GM21717 (cell line): ENCODE measurements around the gene SF3A1.
A peak's percentile ranks its signal among the peaks of the same experiment; 100 is the strongest.
"Not testable (repeated sequence)": the region's sequence is repeated elsewhere in the genome, so short reads cannot be mapped to it uniquely, and the experiment has no call there.

ENCODE experiments used
- ATAC-seq: cut with Tn5 transposase; IDR thresholded peaks from one replicate; pipeline ENCODE4 v1.9.1; 2021; ENCODE audit warnings: mild to moderate bottlenecking, moderate library complexity; ENCODE audit not compliant: unreplicated experiment

The SF3A1 gene

DNA sequence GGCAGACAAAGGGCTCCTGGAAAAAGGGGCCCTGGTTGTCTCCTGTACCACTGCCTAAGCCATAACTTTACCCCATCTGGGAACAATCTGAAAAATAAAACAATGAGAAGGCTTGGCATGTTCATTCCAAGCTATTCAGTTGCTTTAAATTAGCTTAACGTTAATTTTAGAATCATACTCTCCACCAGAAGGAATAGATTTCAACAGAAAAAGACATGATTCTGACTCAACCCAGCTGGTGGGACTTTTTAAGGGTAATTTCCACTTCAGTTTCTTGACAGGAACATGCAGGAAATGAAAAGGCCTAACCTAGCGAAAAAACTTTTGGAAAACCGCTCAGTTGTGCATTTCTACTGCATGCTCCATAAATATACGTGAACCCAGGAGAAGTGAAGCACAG lies 7.9 kb downstream of the SF3A1 start:
- ATAC-seq, result no peak

DNA sequence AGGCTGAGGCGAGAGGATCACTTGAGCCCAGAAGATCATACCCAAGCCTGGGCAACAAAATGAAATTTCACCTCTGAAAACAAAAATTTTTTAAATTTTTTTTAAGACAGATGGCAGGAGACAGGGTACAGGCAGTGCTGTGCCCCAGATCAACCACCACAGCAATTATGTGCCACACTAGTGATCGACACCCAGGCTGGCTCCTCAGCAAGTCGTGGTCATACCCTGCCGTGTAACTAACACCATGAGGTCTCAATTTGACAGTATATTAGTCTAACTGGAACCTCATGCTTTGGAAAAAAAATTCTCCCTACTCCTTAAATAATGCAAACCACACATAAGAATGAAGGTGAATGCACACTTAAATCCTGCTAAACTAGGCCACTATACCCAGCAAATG lies 8.3 kb downstream of the SF3A1 start:
- no peak for ATAC-seq

- no peak for ATAC-seq
Measured at GRCh38 chr22:30347255-30347892, 9.3 kb downstream of the SF3A1 start.

DNA sequence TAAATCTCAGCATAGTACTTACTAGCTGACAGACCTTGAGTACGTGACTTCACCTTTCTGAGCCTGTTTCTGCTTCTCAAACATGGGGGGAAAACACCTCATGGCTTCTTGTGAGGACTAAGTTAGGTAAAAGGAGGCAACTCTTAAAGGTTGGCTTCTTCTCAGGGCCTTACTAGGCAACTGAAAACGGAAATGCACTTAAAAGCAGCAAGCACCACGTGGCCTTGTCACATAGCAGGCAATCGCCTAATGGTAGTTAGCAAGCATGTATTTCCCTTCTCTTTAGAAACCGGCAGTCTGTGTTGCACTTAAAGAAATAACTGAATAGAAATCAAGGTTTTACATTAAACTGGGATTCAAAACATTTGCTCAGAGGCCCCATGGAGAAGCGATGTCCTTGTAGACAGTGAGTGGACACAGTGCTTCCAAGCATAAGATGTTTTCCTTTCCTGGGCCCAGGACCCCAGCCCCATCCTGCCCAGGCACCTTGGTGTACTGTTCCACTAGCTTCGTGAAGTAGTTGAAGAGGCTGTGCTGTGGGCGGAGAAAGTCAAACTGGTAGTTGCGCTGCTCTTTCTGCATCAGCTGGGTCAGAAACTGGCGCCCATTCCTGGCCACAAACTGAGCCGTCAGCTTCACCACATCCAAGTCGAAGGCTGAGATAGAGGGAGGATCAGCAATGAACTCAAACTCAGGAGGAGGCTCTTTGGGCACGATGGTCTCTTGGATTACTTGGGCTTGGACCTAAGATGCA lies 12.1 kb downstream of the SF3A1 start:
- ATAC-seq, result no peak

GRCh38 chr22:30340911-30341685 lies 15.6 kb downstream of the SF3A1 start:
- ATAC-seq, result no peak

DNA sequence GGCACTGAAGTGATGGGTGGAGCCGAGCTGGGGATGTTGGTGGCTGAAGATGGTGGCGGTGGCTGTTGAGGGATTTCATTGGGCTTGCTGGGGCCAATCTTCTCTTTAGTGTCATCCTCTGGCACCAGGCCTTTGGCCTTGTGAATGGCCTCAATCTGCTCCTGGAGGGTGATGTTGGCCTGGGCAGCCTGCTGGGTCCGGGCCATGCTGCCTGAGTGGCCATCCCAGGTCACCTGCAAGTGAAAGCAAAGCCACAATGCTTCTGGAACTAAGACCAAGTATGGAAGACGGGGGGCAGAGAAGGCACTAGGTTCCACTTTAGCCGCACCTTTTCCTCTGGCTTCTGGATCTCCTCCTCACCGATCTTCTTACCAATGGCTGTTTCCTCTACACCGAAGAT lies 17.9 kb downstream of the SF3A1 start:
- ATAC-seq, result no peak

GRCh38 chr22:30338341-30338740 lies 18.4 kb downstream of the SF3A1 start:
- ATAC-seq, result not testable (repeated sequence)

DNA sequence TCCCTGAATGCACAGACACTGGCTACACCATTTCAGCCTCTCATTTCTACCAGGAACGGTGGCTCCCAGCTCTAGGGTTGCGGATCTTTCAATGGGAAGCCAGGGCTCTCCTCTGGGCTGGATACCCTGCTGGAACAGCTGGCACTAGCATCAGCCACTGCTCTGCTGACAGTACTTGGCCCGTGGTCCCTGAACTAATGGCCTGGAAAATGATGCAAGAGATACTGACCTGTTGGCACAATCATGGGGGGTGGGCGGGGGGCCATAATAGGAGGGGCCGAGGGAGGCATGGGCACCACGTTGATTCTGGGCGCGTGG lies 19.3 kb downstream of the SF3A1 start:
- ATAC-seq, result no peak

- no peak for ATAC-seq
Measured at GRCh38 chr22:30336752-30337460, 19.8 kb downstream of the SF3A1 start.

GRCh38 chr22:30335236-30335635 lies 21.5 kb downstream of the SF3A1 start:
- no peak for ATAC-seq

GRCh38 chr22:30334646-30335045 lies 22.0 kb downstream of the SF3A1 start:
- no peak for ATAC-seq

DNA sequence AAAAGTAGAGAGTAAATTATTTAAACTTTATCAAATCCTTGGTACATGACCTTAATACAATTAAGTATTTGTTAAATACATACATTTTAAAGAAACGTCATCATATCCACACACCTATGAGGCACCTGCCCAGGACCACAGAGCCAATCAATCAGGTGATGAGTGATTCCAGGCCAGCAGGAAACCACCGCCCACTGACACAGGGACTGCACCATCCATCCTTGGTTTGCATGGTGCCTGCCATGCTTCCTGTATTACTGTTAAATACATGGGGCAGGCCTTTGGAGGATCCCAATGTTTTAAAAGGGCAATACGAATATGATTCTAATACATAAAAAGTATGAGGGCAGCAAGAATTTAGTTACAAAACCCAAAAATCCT lies 23.0 kb downstream of the SF3A1 start:
- ATAC-seq, result no peak

DNA sequence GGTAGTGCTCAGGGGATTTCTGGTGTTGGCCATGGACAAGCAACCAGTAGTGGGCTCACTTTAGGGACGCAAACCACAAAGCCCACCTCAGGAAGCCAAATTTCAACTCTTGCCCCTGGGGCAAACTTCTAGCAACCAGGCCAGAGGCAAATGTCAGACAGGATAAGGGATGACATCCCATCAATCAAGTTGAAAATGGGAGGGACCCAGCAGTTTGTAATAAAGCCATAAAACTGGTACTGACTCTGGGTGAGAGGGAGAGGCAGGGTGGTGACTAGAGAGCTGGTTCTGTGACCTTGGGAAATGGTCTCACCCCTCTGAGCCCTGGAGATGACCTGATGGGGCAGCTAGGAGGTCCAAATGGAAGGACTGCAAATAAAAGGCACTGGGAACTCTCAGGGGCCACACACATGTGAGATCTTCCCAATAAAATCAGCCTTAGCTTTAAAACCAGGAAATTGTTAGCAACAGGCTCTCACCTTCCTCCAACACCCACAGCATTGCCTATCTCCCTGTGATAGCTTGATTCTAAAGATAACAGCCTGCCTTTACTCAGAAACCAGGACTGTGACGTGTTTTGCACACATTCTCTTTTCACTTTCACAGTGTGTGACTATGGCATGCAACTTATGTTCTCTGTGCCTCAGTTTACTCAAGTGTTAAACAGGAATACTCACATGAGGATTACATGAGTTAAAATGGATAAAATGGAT lies 23.5 kb downstream of the SF3A1 start:
- no peak for ATAC-seq

DNA sequence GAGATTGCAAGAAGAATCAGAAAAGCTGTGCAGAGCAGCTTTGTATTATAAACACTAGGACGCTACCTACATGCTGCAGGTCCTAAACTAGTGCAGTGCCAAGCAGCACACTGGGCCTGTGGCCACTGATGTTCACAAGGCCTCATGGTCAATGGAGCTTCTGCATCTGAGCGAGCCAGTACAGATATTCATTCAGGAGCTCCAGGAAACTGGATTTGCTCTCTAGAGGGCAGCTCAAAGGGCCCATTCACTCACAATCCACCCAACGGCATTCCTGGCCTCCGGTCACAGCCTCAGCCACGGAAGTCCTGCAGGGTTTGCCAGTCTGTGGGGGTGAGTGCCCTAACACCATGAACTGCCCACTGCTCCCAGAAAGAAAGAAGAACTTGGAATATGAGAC lies 24.1 kb downstream of the SF3A1 start:
- ATAC-seq, result no peak

GRCh38 chr22:30328466-30329049 lies 28.1 kb downstream of the SF3A1 start:
- no peak for ATAC-seq

- ATAC-seq, result no peak
Measured at GRCh38 chr22:30327864-30328345, 28.8 kb downstream of the SF3A1 start.

DNA sequence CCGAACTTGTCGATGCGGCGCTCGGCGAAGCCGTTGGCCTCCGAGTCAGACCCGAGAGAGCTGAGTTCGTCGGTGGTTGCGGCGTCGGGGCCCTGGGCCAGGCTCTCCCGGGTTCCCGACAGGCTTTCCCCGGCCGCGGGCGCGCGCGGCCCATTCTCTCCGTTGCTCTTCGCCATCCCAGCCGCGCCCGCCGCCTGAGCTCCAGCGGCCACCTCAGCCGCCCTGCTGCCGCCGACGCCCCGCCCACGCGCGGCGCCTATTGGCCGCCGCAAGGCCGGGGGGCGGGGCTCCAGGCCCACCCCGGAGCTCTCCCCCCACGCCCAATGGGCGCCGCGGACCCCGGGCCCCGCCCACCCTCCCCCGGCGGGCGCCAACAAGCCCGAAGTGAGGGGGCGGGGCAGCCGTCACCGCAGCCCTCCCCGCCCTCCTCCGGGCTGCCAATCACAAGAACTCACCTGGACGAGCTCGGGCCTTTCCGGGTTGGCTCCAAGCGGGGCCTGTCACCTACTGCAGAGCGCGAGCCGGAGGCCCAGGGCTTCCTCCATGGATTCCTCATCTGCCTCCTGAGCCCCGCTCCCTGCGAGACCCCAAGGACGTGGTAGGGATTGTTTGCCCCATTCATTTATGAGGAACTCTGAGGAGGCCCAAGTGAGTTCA lies 29.9 kb downstream of the SF3A1 start, which contains the start of gene TBC1D10A:
Gene TBC1D10A (minus strand): TSS at position 236 of the 657 bp plus-strand sequence. CDS start 60 bp downstream, at position 176.
- peak; percentile 71 for ATAC-seq

- peak; percentile 26 for ATAC-seq
Measured at GRCh38 chr22:30326255-30326705, 30.4 kb downstream of the SF3A1 start.

DNA sequence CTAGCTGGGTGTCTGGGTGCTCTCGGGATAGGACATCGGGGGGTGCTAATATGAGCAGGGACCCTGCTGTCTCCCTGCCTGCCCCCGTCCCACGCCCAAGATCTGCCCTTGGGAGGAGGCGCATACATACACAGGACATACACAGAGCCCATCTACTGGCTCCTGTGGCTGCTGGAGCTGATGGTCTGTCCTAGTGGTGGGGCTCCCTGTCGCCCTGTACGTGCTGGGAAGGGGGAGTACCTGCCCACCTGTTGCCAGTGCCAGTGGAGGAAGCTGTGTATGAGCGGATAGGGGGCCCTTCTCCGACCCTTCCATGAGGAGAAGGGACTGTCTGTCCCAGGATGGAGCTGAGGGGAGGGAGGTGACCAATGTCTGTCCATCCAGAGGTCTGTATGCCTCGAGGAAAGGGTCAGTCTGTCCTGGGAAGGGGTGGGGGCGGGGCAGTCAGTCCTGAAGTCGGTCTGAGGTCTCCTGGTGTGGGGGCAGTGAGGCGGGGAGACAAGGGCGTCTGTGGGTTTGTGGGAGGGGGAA lies 30.9 kb downstream of the SF3A1 start:
- no peak for ATAC-seq
